B cell (primary cell): ENCODE measurements around the gene DCAF6.

Experiments used
- EZH2 ChIP-seq: IDR thresholded peaks from 2 replicates; pipeline ENCODE4 v1.6.1; 2012; ENCODE audit warnings: borderline replicate concordance, low read depth, mild to moderate bottlenecking, moderate library complexity, low read length; ENCODE audit not compliant: insufficient read depth, poor library complexity, severe bottlenecking
- TF ChIP-seq, protein P1 (sequence below): fragments of 200-600 bp; IDR thresholded peaks from one replicate; pipeline ENCODE4 v1.8.0; 2022; ENCODE audit warnings: antibody characterized with exemption, mild to moderate bottlenecking

DNA sequence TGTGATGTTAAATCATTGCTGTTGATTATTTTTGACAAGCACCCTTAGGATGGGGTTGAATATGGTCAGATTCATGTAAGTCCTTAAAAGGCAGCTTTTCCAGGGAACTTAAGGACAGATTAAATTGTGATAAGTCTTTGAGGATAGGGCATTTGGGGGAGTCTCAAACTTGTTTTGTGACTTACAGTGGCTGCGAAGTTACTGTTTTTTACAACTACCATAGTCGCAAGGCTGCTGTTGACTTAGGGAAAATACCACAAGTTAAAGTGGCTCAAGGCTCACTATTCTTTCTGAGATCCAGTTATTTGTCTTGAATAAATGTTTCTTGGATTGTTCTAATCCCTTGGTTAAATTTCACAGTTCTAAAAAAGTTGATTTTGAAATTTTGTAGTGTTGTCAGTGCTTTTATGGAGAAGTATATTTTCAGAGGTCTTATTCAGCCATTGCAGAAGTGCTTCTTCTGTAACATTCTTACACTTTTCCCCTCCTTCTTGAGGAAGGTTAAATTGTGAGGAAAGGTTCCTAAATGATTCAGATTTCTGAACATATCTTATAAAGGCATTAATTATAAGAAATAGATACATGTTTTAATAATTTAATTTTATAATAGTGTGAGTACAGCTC, 47.4 kb downstream of the DCAF6 start:
- TF ChIP-seq, protein P1, sequence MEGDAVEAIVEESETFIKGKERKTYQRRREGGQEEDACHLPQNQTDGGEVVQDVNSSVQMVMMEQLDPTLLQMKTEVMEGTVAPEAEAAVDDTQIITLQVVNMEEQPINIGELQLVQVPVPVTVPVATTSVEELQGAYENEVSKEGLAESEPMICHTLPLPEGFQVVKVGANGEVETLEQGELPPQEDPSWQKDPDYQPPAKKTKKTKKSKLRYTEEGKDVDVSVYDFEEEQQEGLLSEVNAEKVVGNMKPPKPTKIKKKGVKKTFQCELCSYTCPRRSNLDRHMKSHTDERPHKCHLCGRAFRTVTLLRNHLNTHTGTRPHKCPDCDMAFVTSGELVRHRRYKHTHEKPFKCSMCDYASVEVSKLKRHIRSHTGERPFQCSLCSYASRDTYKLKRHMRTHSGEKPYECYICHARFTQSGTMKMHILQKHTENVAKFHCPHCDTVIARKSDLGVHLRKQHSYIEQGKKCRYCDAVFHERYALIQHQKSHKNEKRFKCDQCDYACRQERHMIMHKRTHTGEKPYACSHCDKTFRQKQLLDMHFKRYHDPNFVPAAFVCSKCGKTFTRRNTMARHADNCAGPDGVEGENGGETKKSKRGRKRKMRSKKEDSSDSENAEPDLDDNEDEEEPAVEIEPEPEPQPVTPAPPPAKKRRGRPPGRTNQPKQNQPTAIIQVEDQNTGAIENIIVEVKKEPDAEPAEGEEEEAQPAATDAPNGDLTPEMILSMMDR = no peak
- no peak for TF ChIP-seq EZH2
